ENCODE data around the gene ROPN1.

DNA sequence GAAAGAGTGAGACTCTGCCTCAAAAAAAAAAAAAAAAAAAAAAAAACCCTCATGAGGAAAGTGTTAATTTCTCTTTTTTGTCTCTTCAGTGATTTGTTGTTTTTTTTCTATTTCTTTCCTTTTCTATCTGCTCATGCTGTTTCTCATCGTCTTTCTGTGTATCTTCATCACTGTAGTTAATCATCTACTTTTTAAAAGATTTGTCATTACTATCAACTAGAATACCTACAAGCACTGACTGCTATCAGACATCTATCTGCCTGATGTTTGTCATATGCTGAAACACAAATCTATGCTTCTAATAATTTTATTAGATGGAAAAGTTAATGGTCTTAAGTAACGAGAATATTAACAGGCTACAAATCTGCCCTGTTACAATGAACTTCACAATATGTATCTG, 57.7 kb downstream of the ROPN1 start:
- TF ChIP-seq POLR2AphosphoS5 (IDR thresholded peaks at IDR 0.05) (no peak), POLR2A (IDR thresholded peaks at IDR 0.05) (no peak), EP300 (IDR thresholded peaks at IDR 0.05) (no peak)
- TF ChIP-seq, protein P1, sequence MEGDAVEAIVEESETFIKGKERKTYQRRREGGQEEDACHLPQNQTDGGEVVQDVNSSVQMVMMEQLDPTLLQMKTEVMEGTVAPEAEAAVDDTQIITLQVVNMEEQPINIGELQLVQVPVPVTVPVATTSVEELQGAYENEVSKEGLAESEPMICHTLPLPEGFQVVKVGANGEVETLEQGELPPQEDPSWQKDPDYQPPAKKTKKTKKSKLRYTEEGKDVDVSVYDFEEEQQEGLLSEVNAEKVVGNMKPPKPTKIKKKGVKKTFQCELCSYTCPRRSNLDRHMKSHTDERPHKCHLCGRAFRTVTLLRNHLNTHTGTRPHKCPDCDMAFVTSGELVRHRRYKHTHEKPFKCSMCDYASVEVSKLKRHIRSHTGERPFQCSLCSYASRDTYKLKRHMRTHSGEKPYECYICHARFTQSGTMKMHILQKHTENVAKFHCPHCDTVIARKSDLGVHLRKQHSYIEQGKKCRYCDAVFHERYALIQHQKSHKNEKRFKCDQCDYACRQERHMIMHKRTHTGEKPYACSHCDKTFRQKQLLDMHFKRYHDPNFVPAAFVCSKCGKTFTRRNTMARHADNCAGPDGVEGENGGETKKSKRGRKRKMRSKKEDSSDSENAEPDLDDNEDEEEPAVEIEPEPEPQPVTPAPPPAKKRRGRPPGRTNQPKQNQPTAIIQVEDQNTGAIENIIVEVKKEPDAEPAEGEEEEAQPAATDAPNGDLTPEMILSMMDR (IDR thresholded peaks at IDR 0.05): no peak

All from upper lobe of left lung (tissue), 4 donors.